Measurements from ENCODE around the gene YIF1B.

DNA sequence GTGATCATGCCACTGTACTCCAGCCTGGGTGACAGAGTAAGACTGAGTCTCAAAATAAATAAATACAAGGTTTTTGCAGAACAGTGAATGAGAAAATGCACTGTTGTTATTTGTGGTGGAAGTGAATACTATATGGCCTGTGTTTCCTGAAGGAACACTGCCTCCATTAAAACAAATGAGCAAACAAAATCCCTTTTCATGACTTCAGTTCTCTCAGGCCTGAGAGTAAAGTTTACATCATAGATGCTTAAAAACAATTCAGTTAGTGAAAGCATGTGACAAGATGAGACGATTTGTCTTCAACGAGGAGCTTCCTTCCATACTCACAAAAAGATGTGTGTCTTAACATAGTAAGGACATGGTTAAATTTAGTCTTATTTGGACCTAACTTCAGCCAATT, 37.0 kb downstream of the YIF1B start:
- TF ChIP-seq, protein P1, sequence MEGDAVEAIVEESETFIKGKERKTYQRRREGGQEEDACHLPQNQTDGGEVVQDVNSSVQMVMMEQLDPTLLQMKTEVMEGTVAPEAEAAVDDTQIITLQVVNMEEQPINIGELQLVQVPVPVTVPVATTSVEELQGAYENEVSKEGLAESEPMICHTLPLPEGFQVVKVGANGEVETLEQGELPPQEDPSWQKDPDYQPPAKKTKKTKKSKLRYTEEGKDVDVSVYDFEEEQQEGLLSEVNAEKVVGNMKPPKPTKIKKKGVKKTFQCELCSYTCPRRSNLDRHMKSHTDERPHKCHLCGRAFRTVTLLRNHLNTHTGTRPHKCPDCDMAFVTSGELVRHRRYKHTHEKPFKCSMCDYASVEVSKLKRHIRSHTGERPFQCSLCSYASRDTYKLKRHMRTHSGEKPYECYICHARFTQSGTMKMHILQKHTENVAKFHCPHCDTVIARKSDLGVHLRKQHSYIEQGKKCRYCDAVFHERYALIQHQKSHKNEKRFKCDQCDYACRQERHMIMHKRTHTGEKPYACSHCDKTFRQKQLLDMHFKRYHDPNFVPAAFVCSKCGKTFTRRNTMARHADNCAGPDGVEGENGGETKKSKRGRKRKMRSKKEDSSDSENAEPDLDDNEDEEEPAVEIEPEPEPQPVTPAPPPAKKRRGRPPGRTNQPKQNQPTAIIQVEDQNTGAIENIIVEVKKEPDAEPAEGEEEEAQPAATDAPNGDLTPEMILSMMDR (IDR thresholded peaks at IDR 0.05; ENCODE audit: insufficient read depth, low read length, poor library complexity, severe bottlenecking): no peak
- no peak for TF ChIP-seq EZH2phosphoT487 (conservative IDR thresholded peaks at IDR 0.05; ENCODE audit: low read length)

Measured in SU-DHL-6 (cell line).